Activated CD4-positive, alpha-beta T cell treated with anti-CD3 and anti-CD28 coated beads for 4 hours (primary cell): ENCODE data around the gene OR2M4.
"Not testable (repeated sequence)": the region's sequence is repeated elsewhere in the genome, so short reads cannot be mapped to it uniquely, and the experiment has no call there.

Experiments
- DNase-seq, 2 donors: peaks; one replicate each; pipeline ENCODE4 v3.0.0-alpha.2; 2020

Gene OR2M4, protein sequence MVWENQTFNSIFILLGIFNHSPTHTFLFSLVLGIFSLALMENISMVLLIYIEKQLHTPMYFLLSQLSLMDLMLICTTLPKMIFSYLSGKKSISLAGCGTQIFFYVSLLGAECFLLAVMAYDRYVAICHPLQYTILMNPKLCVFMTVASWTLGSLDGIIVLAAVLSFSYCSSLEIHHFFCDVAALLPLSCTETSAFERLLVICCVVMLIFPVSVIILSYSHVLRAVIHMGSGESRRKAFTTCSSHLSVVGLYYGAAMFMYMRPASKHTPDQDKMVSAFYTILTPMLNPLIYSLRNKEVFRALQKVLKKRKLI

DNA sequence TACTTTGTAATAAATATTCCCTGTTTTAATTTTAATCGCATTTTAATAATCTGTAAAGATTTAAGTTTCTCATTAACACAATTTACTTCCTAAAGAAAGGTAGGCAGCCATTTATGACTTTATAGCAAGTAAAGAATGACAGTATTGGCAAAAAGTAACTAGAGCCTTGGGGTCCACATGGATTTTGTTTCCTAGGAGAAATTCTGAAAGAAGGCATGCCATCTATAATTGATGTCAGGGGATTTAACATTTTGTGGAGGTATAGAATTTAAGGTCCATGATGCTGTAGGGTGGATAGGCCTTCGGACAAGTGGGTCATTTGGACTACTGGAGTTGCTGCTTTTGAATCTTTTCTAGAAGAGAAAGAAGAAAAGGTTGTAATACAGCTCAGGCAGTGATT, at the start of gene OR2M4:
OR2M4 (plus strand) TSS at position 301 of the 400 bp plus-strand sequence. CDS start 7,512 bp downstream, outside the sequence.
- DNase-seq = no peak

DNA sequence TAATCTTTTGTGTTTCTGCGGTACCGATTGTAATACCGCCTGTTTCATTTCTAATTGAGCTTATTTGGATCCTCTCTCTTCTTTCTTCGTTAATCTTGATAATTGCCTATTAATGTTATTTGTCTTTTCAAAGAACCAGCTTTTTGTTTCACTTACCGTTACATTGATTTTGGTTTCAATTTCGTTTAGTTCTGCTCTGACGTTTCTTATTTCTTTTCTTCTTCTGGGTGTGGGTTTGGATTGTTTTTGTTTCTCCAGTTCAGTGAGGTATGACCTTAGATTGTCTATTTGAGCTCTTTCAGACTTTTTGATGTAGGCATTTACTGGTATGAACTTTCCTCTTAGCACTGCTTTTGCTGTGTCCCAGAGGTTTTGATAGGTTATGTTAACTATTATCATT, 47.2 kb upstream of the OR2M4 start:
- DNase-seq = no peak

GRCh38 chr1:248187363-248187762, 43.9 kb upstream of the OR2M4 start:
- DNase-seq = no peak

GRCh38 chr1:248189026-248189425, 42.2 kb upstream of the OR2M4 start:
- no peak for DNase-seq

- DNase-seq = no peak
Observed at GRCh38 chr1:248194117-248194516, 37.1 kb upstream of the OR2M4 start.

DNA sequence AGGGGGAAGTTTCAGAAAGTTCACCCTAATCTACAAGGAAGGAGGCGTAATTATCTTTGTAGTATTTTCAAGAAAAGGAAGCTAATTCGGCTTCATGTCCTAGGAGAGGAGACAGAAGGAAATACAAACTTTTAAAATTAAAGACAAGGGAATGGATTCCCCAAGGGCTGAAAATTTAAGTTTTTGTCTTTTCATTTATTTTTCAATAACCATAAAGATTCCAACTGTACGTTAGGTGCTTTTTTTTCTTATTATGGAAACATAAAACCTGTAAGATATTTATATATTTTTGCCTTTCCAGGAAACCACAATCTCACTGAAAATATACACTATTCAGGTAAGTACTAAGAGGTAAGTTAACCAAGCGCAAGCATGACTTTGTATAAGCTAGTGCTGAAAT, 34.3 kb upstream of the OR2M4 start, which contains the start of gene OR2M3:
OR2M3 (plus strand) TSS at position 301 of the 400 bp plus-strand sequence. CDS start 5,803 bp downstream, outside the sequence.
- no peak for DNase-seq

- DNase-seq = no peak
Observed at GRCh38 chr1:248215880-248216279, 15.3 kb upstream of the OR2M4 start.

GRCh38 chr1:248225537-248225936, 5.7 kb upstream of the OR2M4 start:
- no peak for DNase-seq

DNA sequence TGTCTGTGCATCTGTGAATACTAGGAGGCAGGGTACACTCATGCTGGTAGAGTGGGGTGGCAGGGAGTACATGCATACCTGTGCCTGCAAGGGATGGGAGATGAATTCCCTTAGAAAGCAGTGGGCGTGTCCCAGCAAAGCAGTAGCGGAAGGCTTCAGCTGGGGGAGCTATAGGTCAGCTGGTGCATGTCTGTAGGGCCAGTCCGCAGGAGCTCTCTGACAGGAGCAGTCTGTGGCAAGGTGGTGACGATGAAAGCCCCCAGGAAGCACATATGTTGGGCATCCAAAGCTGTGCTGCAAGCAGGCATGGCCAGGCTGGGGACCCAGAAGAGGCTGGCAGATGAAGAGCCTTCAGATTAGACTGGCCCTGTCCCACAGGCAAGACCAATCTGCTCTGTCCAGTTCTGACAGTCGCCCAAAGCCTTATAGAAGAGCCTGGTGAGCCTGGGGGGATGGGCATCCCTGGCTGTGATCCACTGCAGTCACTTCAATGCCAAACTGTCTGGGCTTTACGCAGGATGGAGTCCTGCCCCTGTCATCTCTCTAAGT, 1.8 kb upstream of the OR2M4 start:
- no peak for DNase-seq

DNA sequence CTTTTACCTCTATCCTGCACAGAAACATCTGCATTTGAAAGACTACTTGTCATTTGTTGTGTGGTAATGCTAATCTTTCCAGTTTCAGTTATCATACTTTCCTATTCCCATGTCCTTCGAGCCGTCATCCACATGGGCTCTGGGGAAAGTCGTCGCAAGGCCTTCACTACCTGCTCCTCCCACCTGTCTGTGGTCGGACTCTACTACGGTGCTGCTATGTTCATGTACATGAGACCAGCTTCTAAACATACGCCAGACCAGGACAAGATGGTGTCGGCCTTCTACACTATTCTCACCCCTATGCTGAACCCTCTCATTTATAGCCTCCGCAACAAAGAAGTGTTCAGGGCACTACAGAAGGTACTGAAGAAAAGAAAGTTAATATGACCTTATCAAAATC, 8.3 kb downstream of the OR2M4 start:
- no peak for DNase-seq

DNA sequence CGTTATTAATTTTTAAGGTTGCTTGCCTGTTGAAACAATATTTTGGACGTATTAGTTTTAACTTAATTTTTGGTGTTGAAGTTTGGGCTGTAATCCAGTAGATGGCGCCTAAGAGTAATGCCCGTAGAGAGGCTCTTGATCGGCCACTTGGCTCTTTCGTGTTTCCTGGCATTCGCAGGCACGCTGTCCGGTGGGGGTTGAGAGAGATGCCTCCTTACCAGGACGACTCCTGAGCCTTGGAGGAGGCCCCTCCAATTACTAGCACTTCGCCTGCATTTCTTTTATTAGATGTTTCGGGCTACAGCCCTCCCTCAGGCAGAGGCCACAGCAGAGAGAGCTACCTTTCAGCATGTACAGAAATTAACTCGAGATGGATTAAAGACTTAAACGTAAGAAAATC, 12.0 kb downstream of the OR2M4 start:
- peak in 1 of 2 donors; percentile 2 for DNase-seq

DNA sequence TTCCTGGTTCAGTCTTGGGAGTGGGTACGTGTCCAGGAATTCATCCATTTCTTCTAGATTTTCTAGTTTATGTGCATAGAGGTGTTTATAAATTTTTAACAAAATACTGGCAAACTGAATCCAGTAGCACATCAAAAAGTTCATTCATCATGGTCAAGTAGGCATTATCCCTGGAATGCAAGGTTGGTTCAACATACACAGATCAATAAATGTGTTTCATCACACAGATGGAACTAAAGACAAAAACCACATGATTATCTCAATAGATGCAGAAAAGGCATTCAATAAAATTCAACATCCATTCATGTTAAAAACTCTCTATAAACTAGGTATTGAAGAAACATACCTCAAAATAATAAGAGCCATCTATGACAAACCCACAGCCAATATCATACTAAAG, 28.1 kb downstream of the OR2M4 start:
- DNase-seq = not testable (repeated sequence)

GRCh38 chr1:248268178-248268577, 37.0 kb downstream of the OR2M4 start:
- DNase-seq = no peak

DNA sequence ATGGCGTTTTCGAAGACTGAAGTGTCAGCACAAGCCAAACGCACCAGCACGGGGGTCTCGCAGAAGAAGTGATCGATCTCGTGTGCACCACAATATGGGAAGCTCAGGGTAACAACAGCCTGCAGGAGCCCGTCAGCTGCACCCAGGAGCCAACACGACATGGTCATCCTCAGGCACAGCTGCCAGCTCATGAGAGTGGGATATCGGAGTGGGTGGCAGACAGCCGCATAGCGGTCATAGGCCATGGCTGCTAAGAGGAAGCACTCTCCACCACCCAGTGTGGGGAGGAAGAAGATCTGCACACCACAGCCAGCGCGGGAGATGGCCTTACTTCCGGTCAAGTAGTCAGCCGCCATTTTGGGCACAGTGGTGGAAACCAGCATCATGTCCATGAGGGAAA, 42.0 kb downstream of the OR2M4 start:
- not testable (repeated sequence) for DNase-seq

- DNase-seq = no peak
Observed at GRCh38 chr1:248277876-248278275, 46.7 kb downstream of the OR2M4 start, which contains the start of gene OR2T33. Gene OR2T33, minus strand, starts transcription at chr1:248277976. Its CDS starts 4,162 bp downstream, at chr1:248273814.

GRCh38 chr1:248288391-248288790, 57.2 kb downstream of the OR2M4 start:
- DNase-seq = no peak
